ENCODE results near the gene ALDH4A1.

The ALDH4A1 gene

GRCh38 chr1:18902523-18903290, at the start of gene ALDH4A1:
Gene ALDH4A1 (minus strand): TSS chr1:18902555. CDS start chr1:18902523, 32 bp downstream.
- peak; percentile 98 for DNase-seq

GRCh38 chr1:18951818-18952391, 49.5 kb upstream of the ALDH4A1 start:
- DNase-seq = peak; percentile 93

- DNase-seq = no peak
These were observed 49.1 kb upstream of the ALDH4A1 start for GRCh38 chr1:18951416-18951815.

GRCh38 chr1:18950401-18951026, 48.2 kb upstream of the ALDH4A1 start:
- peak; percentile 75 for DNase-seq

- DNase-seq = peak; percentile 41
These were observed 47.5 kb upstream of the ALDH4A1 start for GRCh38 chr1:18949686-18950400.

- no peak for DNase-seq
These were observed 46.7 kb upstream of the ALDH4A1 start for GRCh38 chr1:18948913-18949685.

GRCh38 chr1:18948048-18948912, 45.9 kb upstream of the ALDH4A1 start:
- peak; percentile 84 for DNase-seq

- no peak for DNase-seq
These were observed 45.2 kb upstream of the ALDH4A1 start for GRCh38 chr1:18947570-18947969.

GRCh38 chr1:18946550-18947381, 44.4 kb upstream of the ALDH4A1 start:
- DNase-seq = no peak

- no peak for DNase-seq
These were observed 43.1 kb upstream of the ALDH4A1 start for GRCh38 chr1:18945401-18945849.

GRCh38 chr1:18944810-18945209, 42.5 kb upstream of the ALDH4A1 start:
- DNase-seq = no peak

- DNase-seq = no peak
These were observed 41.7 kb upstream of the ALDH4A1 start for GRCh38 chr1:18943914-18944572.

- no peak for DNase-seq
These were observed 40.8 kb upstream of the ALDH4A1 start for GRCh38 chr1:18943162-18943561.

- no peak for DNase-seq
These were observed 40.0 kb upstream of the ALDH4A1 start for GRCh38 chr1:18942340-18942739.

- no peak for DNase-seq
These were observed 39.1 kb upstream of the ALDH4A1 start for GRCh38 chr1:18941221-18942141.

- no peak for DNase-seq
These were observed 38.1 kb upstream of the ALDH4A1 start for GRCh38 chr1:18940303-18941020.

- DNase-seq = no peak
These were observed 37.3 kb upstream of the ALDH4A1 start for GRCh38 chr1:18939398-18940302.
